ENCODE measurements around the gene LY86.

LY86 gene

GRCh38 chr6:6587696-6588063 is 840 bp upstream of the LY86 start:
- TF ChIP-seq CTCF (IDR thresholded peaks at IDR 0.05; ENCODE audit: low read depth, low read length), result no peak
- H3K4me3 ChIP-seq (replicated peaks in 1 of 2; ENCODE audit: low read depth in 2 of 2, low read length in 2 of 2), result no peak overlapping the region
- no peak for DNase-seq (ENCODE audit: low read depth in 2 of 2)

GRCh38 chr6:6588924-6589709 is 597 bp downstream of the LY86 start:
- H3K4me3 ChIP-seq (replicated peaks in 1 of 2; ENCODE audit: low read depth in 2 of 2, low read length in 2 of 2), result no peak overlapping the region
- TF ChIP-seq CTCF (IDR thresholded peaks at IDR 0.05; ENCODE audit: low read depth, low read length), result no peak
- DNase-seq (ENCODE audit: low read depth in 2 of 2), result no peak

- no peak for DNase-seq (ENCODE audit: low read depth in 2 of 2)
- no peak overlapping the region for H3K4me3 ChIP-seq (replicated peaks in 1 of 2; ENCODE audit: low read depth in 2 of 2, low read length in 2 of 2)
- no peak for TF ChIP-seq CTCF (IDR thresholded peaks at IDR 0.05; ENCODE audit: low read depth, low read length)
Measured at GRCh38 chr6:6590530-6590929, 2.0 kb downstream of the LY86 start.

- DNase-seq (ENCODE audit: low read depth in 2 of 2), result no peak
- H3K4me3 ChIP-seq (replicated peaks in 1 of 2; ENCODE audit: low read depth in 2 of 2, low read length in 2 of 2), result no peak overlapping the region
- TF ChIP-seq CTCF (IDR thresholded peaks at IDR 0.05; ENCODE audit: low read depth, low read length), result no peak
Measured at GRCh38 chr6:6591778-6592465, 3.4 kb downstream of the LY86 start.

GRCh38 chr6:6592826-6593475 is 4.4 kb downstream of the LY86 start:
- no peak for TF ChIP-seq CTCF (IDR thresholded peaks at IDR 0.05; ENCODE audit: low read depth, low read length)
- H3K4me3 ChIP-seq (replicated peaks in 1 of 2; ENCODE audit: low read depth in 2 of 2, low read length in 2 of 2), result no peak overlapping the region
- no peak for DNase-seq (ENCODE audit: low read depth in 2 of 2)

GRCh38 chr6:6593867-6594468 is 5.4 kb downstream of the LY86 start:
- DNase-seq (ENCODE audit: low read depth in 2 of 2), result no peak
- TF ChIP-seq CTCF (IDR thresholded peaks at IDR 0.05; ENCODE audit: low read depth, low read length), result no peak
- no peak overlapping the region for H3K4me3 ChIP-seq (replicated peaks in 1 of 2; ENCODE audit: low read depth in 2 of 2, low read length in 2 of 2)

Data from cardiac fibroblast (primary cell).